Neural cell (in vitro differentiated cells): ENCODE data around the gene METAP1. TPM values are rescaled to one million over a fixed set of nuclear protein-coding genes. Genes with fewer than 3 reads are reported as not detected.

Source experiments
- H2AFZ ChIP-seq: fragments of 200-600, 300-800 bp; sonication (generic), shearing (Covaris generic); 2 replicates; pipeline ENCODE4 v1.6.0; 2014; ENCODE audit warnings: low read depth, mild to moderate bottlenecking, antibody characterized with exemption, low read length, moderate library complexity
- H3F3A ChIP-seq: fragments of 200-600 bp; shearing (Covaris generic); 2 replicates; pipeline ENCODE4 v1.6.1; 2016; ENCODE audit warnings: mild to moderate bottlenecking, moderate library complexity, mixed read lengths, antibody characterized with exemption, low read length; ENCODE audit not compliant: insufficient read depth, poor library complexity, severe bottlenecking
- H3K27ac ChIP-seq: fragments of 200-600, 300-800 bp; sonication (generic), shearing (Covaris generic); 2 replicates; pipeline ENCODE4 v1.5.1; 2014; ENCODE audit warnings: mild to moderate bottlenecking, low read length, moderate library complexity
- H3K27me3 ChIP-seq: fragments of 300-800, 200-600 bp; sonication (generic), shearing (Covaris generic); 2 replicates; pipeline ENCODE4 v1.6.0; 2014; ENCODE audit warnings: mild to moderate bottlenecking, low read depth, low read length, moderate library complexity; ENCODE audit not compliant: insufficient read depth
- H3K36me3 ChIP-seq: fragments of 300-800, 200-600 bp; sonication (generic), shearing (Covaris generic); 2 replicates; pipeline ENCODE4 v1.5.1; 2014; ENCODE audit warnings: mild to moderate bottlenecking, antibody characterized with exemption, low read length, moderate library complexity; ENCODE audit not compliant: insufficient read depth
- H3K4me2 ChIP-seq: fragments of 300-800, 200-600 bp; sonication (generic), shearing (Covaris generic); 2 replicates; pipeline ENCODE4 v1.6.0; 2014; ENCODE audit warnings: mild to moderate bottlenecking, low read length
- H3K4me3 ChIP-seq: fragments of 300-800, 200-600 bp; sonication (generic), shearing (Covaris generic); 2 replicates; pipeline ENCODE4 v1.5.1; 2014; ENCODE audit warnings: mild to moderate bottlenecking, low read length, moderate library complexity
- H3K79me2 ChIP-seq: fragments of 200-600 bp; shearing (Covaris generic); replicated peaks from 2 replicates; pipeline ENCODE4 v1.6.0; 2014; ENCODE audit warnings: mild to moderate bottlenecking, low read length, moderate library complexity; ENCODE audit not compliant: insufficient read depth
- H3K9ac ChIP-seq: fragments of 300-800, 200-600 bp; sonication (generic), shearing (Covaris generic); 2 replicates; pipeline ENCODE4 v1.6.1; 2016; ENCODE audit warnings: mild to moderate bottlenecking, low read length, mixed read lengths
- H3K9me2 ChIP-seq: fragments of 200-600 bp; shearing (Covaris generic); 2 replicates; pipeline ENCODE4 v1.6.1; 2016; ENCODE audit warnings: mild to moderate bottlenecking, low read length, mixed read lengths; ENCODE audit not compliant: insufficient read depth
- H3K9me3 ChIP-seq: fragments of 200-600, 300-800 bp; sonication (generic), shearing (Covaris generic); 2 replicates; pipeline ENCODE4 v1.6.1; 2016; ENCODE audit warnings: mild to moderate bottlenecking, mixed run types, low read length, moderate library complexity, mixed read lengths
- H4K20me1 ChIP-seq: fragments of 200-600 bp; shearing (Covaris generic); 2 replicates; pipeline ENCODE4 v1.6.1; 2016; ENCODE audit warnings: mild to moderate bottlenecking, mixed run types; ENCODE audit not compliant: insufficient read depth
- EP300 ChIP-seq: fragments of 450-650 bp; conservative IDR thresholded peaks from 2 replicates; pipeline ENCODE4 v1.6.1; 2014; ENCODE audit warnings: antibody characterized with exemption, mild to moderate bottlenecking, moderate library complexity; ENCODE audit not compliant: poor library complexity, severe bottlenecking
- EZH2 ChIP-seq: fragments of 200-600, 300-800 bp; shearing (Covaris generic), sonication (generic); IDR thresholded peaks from 2 replicates; pipeline ENCODE4 v1.6.1; 2014; ENCODE audit warnings: antibody characterized with exemption, low read length, borderline replicate concordance, mild to moderate bottlenecking; ENCODE audit not compliant: insufficient read depth, poor library complexity, severe bottlenecking
- MXI1 ChIP-seq: fragments of 450-650 bp; conservative IDR thresholded peaks from 2 replicates; pipeline ENCODE4 v1.6.1; 2014; ENCODE audit warnings: antibody characterized with exemption, mild to moderate bottlenecking; ENCODE audit not compliant: poor library complexity, severe bottlenecking
- POLR2AphosphoS5 ChIP-seq: IDR thresholded peaks from 2 replicates; pipeline ENCODE4 v1.6.1; 2012
- RAD21 ChIP-seq: fragments of 450-650 bp; conservative IDR thresholded peaks from 2 replicates; pipeline ENCODE4 v1.6.1; 2014; ENCODE audit warnings: antibody characterized with exemption, mild to moderate bottlenecking, moderate library complexity
- SMC3 ChIP-seq: fragments of 450-650 bp; conservative IDR thresholded peaks from 2 replicates; pipeline ENCODE4 v1.6.1; 2014; ENCODE audit warnings: antibody characterized with exemption, mild to moderate bottlenecking, moderate library complexity; ENCODE audit not compliant: poor library complexity
- TAF1 ChIP-seq: IDR thresholded peaks from 2 replicates; pipeline ENCODE4 v1.6.1; 2012; ENCODE audit warnings: low read depth
- polyA plus RNA-seq: library from polyadenylated mRNA; depleted of rRNA; stranded (reverse); fragments of >200 nt; gene quantifications from 2 replicates; pipeline ENCODE4 v1.2.3, GENCODE V29; 2014
- TF ChIP-seq, protein P1 (sequence below): IDR thresholded peaks from 2 replicates; pipeline ENCODE4 v1.6.1; 2012; ENCODE audit warnings: borderline replicate concordance
- TF ChIP-seq, protein P2 (sequence below): fragments of 450-650 bp; IDR thresholded peaks from 2 replicates; pipeline ENCODE4 v1.5.1; 2014; ENCODE audit warnings: antibody characterized with exemption, mild to moderate bottlenecking, moderate library complexity; ENCODE audit not compliant: poor library complexity, severe bottlenecking

Gene METAP1
- polyA plus RNA-seq, 1 donor from 2014 or later = 24.5 TPM

DNA sequence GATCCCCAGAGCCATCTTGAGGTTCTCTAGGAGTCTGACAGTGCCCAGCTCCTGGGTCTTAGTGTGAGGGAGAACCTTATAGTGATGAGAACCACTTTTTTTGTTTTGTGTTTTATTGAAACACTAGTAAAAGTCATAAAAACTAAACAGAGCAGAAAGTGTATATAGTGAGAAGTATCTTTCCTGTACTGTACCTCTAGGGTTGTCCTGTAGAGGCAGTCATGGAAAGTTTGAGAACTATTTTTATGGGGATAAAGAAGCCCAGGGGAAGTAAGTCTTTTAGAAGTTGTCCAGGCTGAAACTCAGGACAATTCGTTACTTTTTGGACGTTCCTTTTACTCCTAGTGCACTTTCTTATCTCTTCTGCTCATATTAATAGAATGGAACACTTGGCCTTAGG lies 52.2 kb downstream of the METAP1 start:
- TF ChIP-seq SMC3 (no peak), EP300 (no peak)
- TF ChIP-seq, protein P1, sequence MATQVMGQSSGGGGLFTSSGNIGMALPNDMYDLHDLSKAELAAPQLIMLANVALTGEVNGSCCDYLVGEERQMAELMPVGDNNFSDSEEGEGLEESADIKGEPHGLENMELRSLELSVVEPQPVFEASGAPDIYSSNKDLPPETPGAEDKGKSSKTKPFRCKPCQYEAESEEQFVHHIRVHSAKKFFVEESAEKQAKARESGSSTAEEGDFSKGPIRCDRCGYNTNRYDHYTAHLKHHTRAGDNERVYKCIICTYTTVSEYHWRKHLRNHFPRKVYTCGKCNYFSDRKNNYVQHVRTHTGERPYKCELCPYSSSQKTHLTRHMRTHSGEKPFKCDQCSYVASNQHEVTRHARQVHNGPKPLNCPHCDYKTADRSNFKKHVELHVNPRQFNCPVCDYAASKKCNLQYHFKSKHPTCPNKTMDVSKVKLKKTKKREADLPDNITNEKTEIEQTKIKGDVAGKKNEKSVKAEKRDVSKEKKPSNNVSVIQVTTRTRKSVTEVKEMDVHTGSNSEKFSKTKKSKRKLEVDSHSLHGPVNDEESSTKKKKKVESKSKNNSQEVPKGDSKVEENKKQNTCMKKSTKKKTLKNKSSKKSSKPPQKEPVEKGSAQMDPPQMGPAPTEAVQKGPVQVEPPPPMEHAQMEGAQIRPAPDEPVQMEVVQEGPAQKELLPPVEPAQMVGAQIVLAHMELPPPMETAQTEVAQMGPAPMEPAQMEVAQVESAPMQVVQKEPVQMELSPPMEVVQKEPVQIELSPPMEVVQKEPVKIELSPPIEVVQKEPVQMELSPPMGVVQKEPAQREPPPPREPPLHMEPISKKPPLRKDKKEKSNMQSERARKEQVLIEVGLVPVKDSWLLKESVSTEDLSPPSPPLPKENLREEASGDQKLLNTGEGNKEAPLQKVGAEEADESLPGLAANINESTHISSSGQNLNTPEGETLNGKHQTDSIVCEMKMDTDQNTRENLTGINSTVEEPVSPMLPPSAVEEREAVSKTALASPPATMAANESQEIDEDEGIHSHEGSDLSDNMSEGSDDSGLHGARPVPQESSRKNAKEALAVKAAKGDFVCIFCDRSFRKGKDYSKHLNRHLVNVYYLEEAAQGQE = no peak
- no peaks in the 10 kb centered on the region for H4K20me1 ChIP-seq
- no peaks in the 10 kb centered on the region for H3K9me3 ChIP-seq
- H3K27me3 ChIP-seq = no peaks in the 10 kb centered on the region
- H3K4me2 ChIP-seq = no peak overlapping the region
- H3K9me2 ChIP-seq = no peaks in the 10 kb centered on the region
- no peak overlapping the region for H3K27ac ChIP-seq
- no peak overlapping the region for H3K9ac ChIP-seq
- H3K4me3 ChIP-seq = no peak overlapping the region
- H3K79me2 ChIP-seq = no peaks in the 10 kb centered on the region
- H3K36me3 ChIP-seq = no peaks in the 10 kb centered on the region
- H2AFZ ChIP-seq = no peak overlapping the region
- H3F3A ChIP-seq = no peaks in the 10 kb centered on the region

DNA sequence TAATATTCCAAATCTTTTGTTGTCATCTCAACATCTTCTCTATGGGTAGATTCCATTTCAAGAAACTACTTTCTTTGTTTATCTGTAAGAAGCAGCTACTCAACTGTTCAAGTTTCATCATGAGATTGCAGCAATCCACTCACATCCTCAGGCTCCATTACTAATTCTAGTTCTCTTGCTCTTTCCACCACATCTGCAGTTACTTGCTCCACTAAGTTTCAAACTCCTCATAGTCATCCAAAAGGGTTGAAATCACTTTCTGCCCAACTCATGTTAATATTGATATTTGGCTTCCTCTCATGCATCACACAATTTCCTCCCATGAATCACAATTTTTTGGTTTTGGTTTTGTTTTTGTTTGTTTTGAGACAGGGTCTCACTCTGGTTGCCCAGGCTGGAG lies 57.4 kb downstream of the METAP1 start:
- H3K4me3 ChIP-seq = no peak overlapping the region
- H2AFZ ChIP-seq = no peak overlapping the region
- no peak overlapping the region for H3K4me2 ChIP-seq
- H3K9me3 ChIP-seq = no peaks in the 10 kb centered on the region
- no peak overlapping the region for H3K9ac ChIP-seq
- no peaks in the 10 kb centered on the region for H3K36me3 ChIP-seq
- no peaks in the 10 kb centered on the region for H3K9me2 ChIP-seq
- no peaks in the 10 kb centered on the region for H3F3A ChIP-seq
- H3K27me3 ChIP-seq = no peaks in the 10 kb centered on the region
- H3K27ac ChIP-seq = no peak overlapping the region
- no peaks in the 10 kb centered on the region for H3K79me2 ChIP-seq
- TF ChIP-seq EP300 (no peak), TAF1 (no peak), EZH2 (no peak), RAD21 (no peak), SMC3 (no peak), MXI1 (no peak), POLR2AphosphoS5 (no peak)
- TF ChIP-seq, protein P1 = no peak
- TF ChIP-seq, protein P2, sequence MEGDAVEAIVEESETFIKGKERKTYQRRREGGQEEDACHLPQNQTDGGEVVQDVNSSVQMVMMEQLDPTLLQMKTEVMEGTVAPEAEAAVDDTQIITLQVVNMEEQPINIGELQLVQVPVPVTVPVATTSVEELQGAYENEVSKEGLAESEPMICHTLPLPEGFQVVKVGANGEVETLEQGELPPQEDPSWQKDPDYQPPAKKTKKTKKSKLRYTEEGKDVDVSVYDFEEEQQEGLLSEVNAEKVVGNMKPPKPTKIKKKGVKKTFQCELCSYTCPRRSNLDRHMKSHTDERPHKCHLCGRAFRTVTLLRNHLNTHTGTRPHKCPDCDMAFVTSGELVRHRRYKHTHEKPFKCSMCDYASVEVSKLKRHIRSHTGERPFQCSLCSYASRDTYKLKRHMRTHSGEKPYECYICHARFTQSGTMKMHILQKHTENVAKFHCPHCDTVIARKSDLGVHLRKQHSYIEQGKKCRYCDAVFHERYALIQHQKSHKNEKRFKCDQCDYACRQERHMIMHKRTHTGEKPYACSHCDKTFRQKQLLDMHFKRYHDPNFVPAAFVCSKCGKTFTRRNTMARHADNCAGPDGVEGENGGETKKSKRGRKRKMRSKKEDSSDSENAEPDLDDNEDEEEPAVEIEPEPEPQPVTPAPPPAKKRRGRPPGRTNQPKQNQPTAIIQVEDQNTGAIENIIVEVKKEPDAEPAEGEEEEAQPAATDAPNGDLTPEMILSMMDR = no peak
- no peaks in the 10 kb centered on the region for H4K20me1 ChIP-seq
